ENCODE measurements around the gene CYB561A3.

DNA sequence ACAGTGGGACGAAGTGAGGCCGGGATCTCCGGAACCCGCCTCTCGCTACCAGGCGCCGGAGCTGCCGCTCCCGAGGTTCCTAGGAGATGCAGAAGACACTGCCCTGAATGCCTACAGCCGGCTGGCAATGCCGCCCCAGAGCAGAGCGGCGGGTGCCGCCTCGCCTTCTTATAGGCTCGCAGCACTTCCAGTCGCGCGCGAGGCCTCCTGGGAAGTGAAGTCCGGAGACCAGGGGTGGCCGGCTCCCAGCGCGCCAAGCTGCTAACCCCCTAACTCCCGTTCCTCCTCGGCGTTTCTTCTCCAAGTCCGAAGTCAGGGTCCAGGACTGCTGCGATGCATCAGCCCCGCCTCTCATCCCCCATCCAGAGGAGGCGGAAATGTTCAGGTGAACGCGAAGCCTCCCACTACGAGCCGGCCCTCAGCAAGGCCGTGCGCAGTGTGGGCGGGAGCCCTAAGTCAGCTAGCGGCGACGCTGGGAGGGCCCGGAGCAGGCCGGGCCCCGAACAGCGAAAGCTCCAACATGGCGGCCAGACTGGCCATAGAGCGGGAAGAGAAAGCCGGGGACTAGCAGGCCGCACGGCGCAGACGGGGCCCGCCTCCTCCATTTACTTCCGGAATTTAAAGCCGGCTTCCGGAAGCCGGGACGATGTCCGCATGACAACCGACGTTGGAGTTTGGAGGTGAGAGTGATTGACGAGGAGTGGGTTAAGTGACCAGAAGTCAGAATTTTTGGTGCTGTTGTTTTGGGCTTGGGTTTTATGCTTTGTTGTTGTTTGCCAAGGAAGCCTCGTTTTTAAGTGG lies at the start of gene CYB561A3, which contains the start of gene TMEM138:
- TF ChIP-seq TAF1 (IDR thresholded peaks at IDR 0.05; ENCODE audit: low read depth) (peak; percentile 80), TEAD4 (IDR thresholded peaks at IDR 0.05) (no peak), CREB1 (IDR thresholded peaks at IDR 0.05; ENCODE audit: low read depth) (no peak), TCF12 (IDR thresholded peaks at IDR 0.05; ENCODE audit: low read depth) (peak; percentile 60; the same call in 1 of the 2 replicates), EP300 (IDR thresholded peaks at IDR 0.05; ENCODE audit: borderline replicate concordance) (0 out of 2 replicates have a peak, but pooled peaks have one; percentile 27), CEBPB (IDR thresholded peaks at IDR 0.05) (no peak), NFIC (IDR thresholded peaks at IDR 0.05) (0 out of 2 replicates have a peak, but pooled peaks have one; percentile 25), YY1 (IDR thresholded peaks at IDR 0.05; ENCODE audit: low read depth) (peak; percentile 92)
- TF ChIP-seq, protein P1, sequence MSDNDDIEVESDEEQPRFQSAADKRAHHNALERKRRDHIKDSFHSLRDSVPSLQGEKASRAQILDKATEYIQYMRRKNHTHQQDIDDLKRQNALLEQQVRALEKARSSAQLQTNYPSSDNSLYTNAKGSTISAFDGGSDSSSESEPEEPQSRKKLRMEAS (IDR thresholded peaks at IDR 0.05), result peak; percentile 94
- TF ChIP-seq, protein P2, sequence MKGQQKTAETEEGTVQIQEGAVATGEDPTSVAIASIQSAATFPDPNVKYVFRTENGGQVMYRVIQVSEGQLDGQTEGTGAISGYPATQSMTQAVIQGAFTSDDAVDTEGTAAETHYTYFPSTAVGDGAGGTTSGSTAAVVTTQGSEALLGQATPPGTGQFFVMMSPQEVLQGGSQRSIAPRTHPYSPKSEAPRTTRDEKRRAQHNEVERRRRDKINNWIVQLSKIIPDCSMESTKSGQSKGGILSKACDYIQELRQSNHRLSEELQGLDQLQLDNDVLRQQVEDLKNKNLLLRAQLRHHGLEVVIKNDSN (IDR thresholded peaks at IDR 0.05), result peak; percentile 31

Data from Ishikawa (cell line).